Measurements from ENCODE around the gene SOX12. TPM values are rescaled to one million over a fixed set of nuclear protein-coding genes. Genes with fewer than 3 reads are reported as not detected.

SOX12 gene
- total RNA-seq, 1 donor from 2014 or later, result 30.8 TPM

DNA sequence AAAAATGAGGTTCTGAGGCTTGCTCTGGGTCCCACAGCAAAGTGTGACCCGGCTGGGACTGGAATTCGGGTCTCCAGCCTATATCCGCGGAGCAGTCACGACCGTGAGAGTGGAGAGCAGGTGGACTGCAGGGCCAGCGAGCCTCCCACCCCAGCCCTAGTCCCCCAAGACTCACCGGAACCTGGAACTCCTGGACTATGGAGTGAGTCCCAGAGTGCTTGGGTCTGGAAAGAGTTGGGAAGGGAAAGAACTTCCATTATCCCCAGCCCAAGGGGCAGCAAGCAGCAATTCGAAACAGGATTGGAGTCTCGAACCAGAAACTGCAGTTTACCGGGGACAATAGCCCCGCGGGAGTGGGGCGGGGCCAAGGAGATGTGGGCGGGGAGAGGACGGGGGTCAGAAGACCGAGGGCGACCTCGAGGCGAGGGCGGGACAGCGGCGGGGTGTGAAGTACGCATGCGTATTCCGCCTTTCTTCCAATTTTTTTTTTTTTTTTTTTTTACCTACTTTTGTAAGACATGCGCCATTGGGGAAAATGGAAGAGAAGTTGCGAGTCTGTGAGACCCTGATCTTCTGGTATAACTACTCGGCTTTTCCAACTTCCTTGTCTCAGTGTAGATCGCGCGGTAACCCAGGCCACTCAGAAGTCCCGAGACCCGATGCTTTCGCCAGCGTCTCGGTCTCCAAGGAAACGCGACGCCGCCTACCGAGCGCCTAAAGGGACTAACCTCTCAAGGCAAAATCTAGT lies 35.1 kb upstream of the SOX12 start, which contains the start of gene C20orf96:
Gene C20orf96, minus strand, starts transcription at position 667 of the 748 bp plus-strand sequence. Its CDS starts 140 bp downstream, at position 527.
- Mint-ChIP-seq H3K27me3 (ENCODE audit: unreplicated experiment) (no peaks in the 10 kb centered on the region), H3K4me1 (ENCODE audit: unreplicated experiment) (peaks cover 9% of the 10 kb centered on the region), H3K4me3 (ENCODE audit: unreplicated experiment) (no peak within 1 kb of the TSS), H3K9me3 (ENCODE audit: unreplicated experiment) (peaks cover 4% of the 10 kb centered on the region), H3K27ac (ENCODE audit: unreplicated experiment) (no peak within 1 kb of the TSS), H3K36me3 (ENCODE audit: unreplicated experiment) (peaks cover 3% of the 10 kb centered on the region)
- TF ChIP-seq, protein P1, sequence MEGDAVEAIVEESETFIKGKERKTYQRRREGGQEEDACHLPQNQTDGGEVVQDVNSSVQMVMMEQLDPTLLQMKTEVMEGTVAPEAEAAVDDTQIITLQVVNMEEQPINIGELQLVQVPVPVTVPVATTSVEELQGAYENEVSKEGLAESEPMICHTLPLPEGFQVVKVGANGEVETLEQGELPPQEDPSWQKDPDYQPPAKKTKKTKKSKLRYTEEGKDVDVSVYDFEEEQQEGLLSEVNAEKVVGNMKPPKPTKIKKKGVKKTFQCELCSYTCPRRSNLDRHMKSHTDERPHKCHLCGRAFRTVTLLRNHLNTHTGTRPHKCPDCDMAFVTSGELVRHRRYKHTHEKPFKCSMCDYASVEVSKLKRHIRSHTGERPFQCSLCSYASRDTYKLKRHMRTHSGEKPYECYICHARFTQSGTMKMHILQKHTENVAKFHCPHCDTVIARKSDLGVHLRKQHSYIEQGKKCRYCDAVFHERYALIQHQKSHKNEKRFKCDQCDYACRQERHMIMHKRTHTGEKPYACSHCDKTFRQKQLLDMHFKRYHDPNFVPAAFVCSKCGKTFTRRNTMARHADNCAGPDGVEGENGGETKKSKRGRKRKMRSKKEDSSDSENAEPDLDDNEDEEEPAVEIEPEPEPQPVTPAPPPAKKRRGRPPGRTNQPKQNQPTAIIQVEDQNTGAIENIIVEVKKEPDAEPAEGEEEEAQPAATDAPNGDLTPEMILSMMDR (IDR thresholded peaks at IDR 0.05), result peak; percentile 51
- peak; percentile 94 for DNase-seq (ENCODE audit: extremely low spot score, unreplicated experiment)

DNA sequence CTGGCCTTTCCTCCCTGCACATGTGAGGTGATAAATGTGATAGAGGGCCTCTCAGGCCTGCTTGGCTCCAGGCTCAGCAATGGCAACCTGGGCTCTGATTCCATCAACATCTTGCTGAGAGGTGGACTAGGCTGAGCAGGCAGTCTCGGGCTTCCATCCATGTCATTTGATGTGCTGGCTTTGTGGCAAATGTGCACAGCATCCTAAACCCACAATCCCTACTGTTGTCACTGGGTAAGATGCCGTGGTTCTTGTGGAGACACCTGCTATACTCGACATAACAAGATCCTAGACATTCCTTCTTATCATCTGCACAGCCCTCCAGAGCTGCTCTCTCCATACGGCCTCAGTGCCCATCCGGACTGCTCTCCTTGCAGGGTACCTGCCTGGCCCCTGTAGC lies 30.8 kb upstream of the SOX12 start:
- TF ChIP-seq, protein P1 (IDR thresholded peaks at IDR 0.05), result no peak
- Mint-ChIP-seq H3K27ac (ENCODE audit: unreplicated experiment) (no peak overlapping the region), H3K36me3 (ENCODE audit: unreplicated experiment) (no peaks in the 10 kb centered on the region), H3K4me1 (ENCODE audit: unreplicated experiment) (peaks cover 23% of the 10 kb centered on the region), H3K27me3 (ENCODE audit: unreplicated experiment) (no peaks in the 10 kb centered on the region), H3K4me3 (ENCODE audit: unreplicated experiment) (no peak overlapping the region), H3K9me3 (ENCODE audit: unreplicated experiment) (no peaks in the 10 kb centered on the region)
- DNase-seq (ENCODE audit: extremely low spot score, unreplicated experiment), result no peak

DNA sequence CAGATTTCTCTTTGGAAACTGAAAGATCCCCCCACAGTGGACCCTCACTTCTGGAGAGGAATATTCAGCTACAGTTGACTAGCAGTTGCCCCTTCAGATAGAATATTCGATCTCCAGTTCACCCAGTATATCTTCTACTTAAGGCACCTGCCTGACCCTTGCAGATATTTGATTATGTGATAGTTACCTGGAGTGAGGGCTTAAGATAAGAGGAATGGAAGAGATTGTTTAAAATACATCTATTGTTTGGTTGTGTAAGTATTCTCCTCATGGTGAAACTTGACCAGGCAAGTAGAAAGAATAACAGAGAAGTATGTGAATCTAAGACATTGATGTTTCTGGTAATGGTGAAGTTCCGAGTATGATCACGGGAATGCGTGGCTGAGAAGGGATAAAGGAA lies 29.5 kb upstream of the SOX12 start:
- no peak for DNase-seq (ENCODE audit: extremely low spot score, unreplicated experiment)
- no peaks in the 10 kb centered on the region for H3K27me3 Mint-ChIP-seq (ENCODE audit: unreplicated experiment)
- H3K4me3 Mint-ChIP-seq (ENCODE audit: unreplicated experiment), result peak overlapping the region; percentile 94
- TF ChIP-seq, protein P1 (IDR thresholded peaks at IDR 0.05), result no peak
- no peak overlapping the region for H3K27ac Mint-ChIP-seq (ENCODE audit: unreplicated experiment)
- no peaks in the 10 kb centered on the region for H3K9me3 Mint-ChIP-seq (ENCODE audit: unreplicated experiment)
- peaks cover 33% of the 10 kb centered on the region for H3K4me1 Mint-ChIP-seq (ENCODE audit: unreplicated experiment)
- no peaks in the 10 kb centered on the region for H3K36me3 Mint-ChIP-seq (ENCODE audit: unreplicated experiment)

DNA sequence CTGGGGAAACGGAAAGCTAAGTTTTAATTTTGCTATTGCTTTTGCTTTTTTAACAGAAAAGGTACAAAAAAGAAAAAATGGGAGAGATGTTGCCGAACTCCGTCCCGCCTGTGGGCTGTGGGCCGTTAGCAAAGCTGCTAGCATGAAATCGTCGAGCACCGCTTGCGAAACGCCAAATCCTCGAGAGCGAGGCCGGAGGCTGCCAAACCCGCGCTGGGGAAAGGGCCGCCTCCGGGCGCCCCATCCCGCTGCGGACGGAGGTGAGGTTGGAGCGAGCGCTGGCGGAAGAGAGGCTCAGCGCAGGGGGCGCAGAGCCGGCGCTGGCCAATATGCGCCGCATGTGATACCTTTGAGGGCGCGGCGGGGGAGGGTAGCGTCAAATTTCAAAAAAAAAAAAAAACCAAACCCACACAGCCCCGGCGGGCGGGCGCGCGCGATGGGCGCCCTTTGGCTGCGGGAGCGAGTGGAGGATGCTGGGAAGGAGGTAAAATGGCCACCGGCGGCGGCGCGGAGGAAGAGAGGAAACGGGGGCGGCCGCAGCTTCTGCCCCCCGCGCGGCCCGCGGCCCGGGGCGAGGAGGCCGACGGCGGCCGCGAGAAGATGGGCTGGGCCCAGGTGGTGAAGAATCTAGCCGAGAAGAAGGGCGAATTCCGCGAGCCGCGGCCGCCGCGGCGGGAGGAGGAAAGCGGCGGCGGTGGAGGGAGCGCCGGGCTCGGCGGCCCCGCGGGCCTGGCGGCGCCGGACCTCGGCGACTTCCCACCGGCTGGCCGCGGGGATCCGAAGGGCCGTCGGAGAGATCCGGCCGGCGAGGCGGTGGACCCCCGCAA lies 28.0 kb upstream of the SOX12 start, which contains the start of gene ZCCHC3:
Gene ZCCHC3, plus strand, starts transcription at position 473 of the 827 bp plus-strand sequence. Its CDS starts 17 bp downstream, at position 490.
- peak within 1 kb of the TSS; percentile 94 for H3K4me3 Mint-ChIP-seq (ENCODE audit: unreplicated experiment)
- H3K36me3 Mint-ChIP-seq (ENCODE audit: unreplicated experiment), result peaks cover 2% of the 10 kb centered on the region
- H3K4me1 Mint-ChIP-seq (ENCODE audit: unreplicated experiment), result peaks cover 48% of the 10 kb centered on the region
- H3K9me3 Mint-ChIP-seq (ENCODE audit: unreplicated experiment), result no peaks in the 10 kb centered on the region
- peak; percentile 95 for DNase-seq (ENCODE audit: extremely low spot score, unreplicated experiment)
- TF ChIP-seq, protein P1 (IDR thresholded peaks at IDR 0.05), result peak; percentile 16
- H3K27me3 Mint-ChIP-seq (ENCODE audit: unreplicated experiment), result no peaks in the 10 kb centered on the region
- peak within 1 kb of the TSS; percentile 97 for H3K27ac Mint-ChIP-seq (ENCODE audit: unreplicated experiment)
